OCI-LY3 (cell line): ENCODE measurements around the gene BLM.

ENCODE experiments used
- H2AFZ ChIP-seq: fragments of 200-600, 300-600 bp; shearing (Covaris generic); 2 replicates; pipeline ENCODE4 v1.6.0; 2014; ENCODE audit warnings: antibody characterized with exemption, low read depth, low read length
- H3K27ac ChIP-seq: fragments of 200-600, 300-600 bp; sonication (generic); 2 replicates; pipeline ENCODE4 v1.5.1; 2014; ENCODE audit warnings: mild to moderate bottlenecking, low read length, moderate library complexity, mixed read lengths
- H3K27me3 ChIP-seq: fragments of 200-600, 300-600 bp; sonication (generic); 2 replicates; pipeline ENCODE4 v1.6.1; 2014; ENCODE audit warnings: low read depth, low read length, mixed read lengths
- H3K36me3 ChIP-seq: fragments of 200-600, 300-600 bp; sonication (generic); replicated peaks from 2 replicates; pipeline ENCODE3; 2014; ENCODE audit warnings: low read depth, low read length, mixed read lengths
- H3K4me1 ChIP-seq: fragments of 300-600, 200-600 bp; sonication (generic); 2 replicates; pipeline ENCODE4 v1.6.1; 2014; ENCODE audit warnings: low read length, mixed read lengths
- H3K4me2 ChIP-seq: fragments of 200-600, 300-600 bp; sonication (generic); 2 replicates; pipeline ENCODE4 v1.6.1; 2014; ENCODE audit warnings: low read length, mixed read lengths
- H3K4me3 ChIP-seq: fragments of 300-600, 200-600 bp; sonication (generic); 2 replicates; pipeline ENCODE4 v1.5.1; 2014; ENCODE audit warnings: antibody characterized with exemption, mild to moderate bottlenecking, low read length, moderate library complexity
- H3K79me2 ChIP-seq: fragments of 300-600, 200-600 bp; shearing (Covaris generic); 2 replicates; pipeline ENCODE4 v1.6.1; 2014; ENCODE audit warnings: mild to moderate bottlenecking, low read length, mixed read lengths
- H3K9ac ChIP-seq: fragments of 300-600, 200-600 bp; shearing (Covaris generic); 2 replicates; pipeline ENCODE4 v1.6.0; 2014; ENCODE audit warnings: mild to moderate bottlenecking, low read length, moderate library complexity
- H3K9me3 ChIP-seq: fragments of 200-600, 300-600 bp; shearing (Covaris generic); 2 replicates; pipeline ENCODE4 v1.6.1; 2014; ENCODE audit warnings: low read length, mixed read lengths; ENCODE audit not compliant: insufficient read depth
- H4K20me1 ChIP-seq: fragments of 200-600, 300-600 bp; sonication (generic); 2 replicates; pipeline ENCODE4 v1.6.1; 2016; ENCODE audit warnings: low read length, mixed read lengths; ENCODE audit not compliant: insufficient read depth
- EZH2phosphoT487 ChIP-seq: fragments of 200-600 bp; shearing (Covaris generic); IDR thresholded peaks from 2 replicates; pipeline ENCODE4 v1.6.1; 2018; ENCODE audit warnings: antibody characterized with exemption, mixed run types, low read depth
- TF ChIP-seq, protein P1 (sequence below): fragments of 200-600, 300-600 bp; sonication (generic); IDR thresholded peaks from 2 replicates; pipeline ENCODE4 v1.5.1; 2014; ENCODE audit warnings: antibody characterized with exemption, low read length, low read depth

The BLM gene

DNA sequence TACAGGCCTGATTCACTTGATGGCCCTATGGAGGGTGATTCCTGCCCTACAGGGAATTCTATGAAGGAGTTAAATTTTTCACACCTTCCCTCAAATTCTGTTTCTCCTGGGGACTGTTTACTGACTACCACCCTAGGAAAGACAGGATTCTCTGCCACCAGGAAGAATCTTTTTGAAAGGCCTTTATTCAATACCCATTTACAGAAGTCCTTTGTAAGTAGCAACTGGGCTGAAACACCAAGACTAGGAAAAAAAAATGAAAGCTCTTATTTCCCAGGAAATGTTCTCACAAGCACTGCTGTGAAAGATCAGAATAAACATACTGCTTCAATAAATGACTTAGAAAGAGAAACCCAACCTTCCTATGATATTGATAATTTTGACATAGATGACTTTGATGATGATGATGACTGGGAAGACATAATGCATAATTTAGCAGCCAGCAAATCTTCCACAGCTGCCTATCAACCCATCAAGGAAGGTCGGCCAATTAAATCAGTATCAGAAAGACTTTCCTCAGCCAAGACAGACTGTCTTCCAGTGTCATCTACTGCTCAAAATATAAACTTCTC, 43.6 kb downstream of the BLM start:
- no peak overlapping the region for H3K9ac ChIP-seq
- no peak overlapping the region for H2AFZ ChIP-seq
- H3K4me1 ChIP-seq: 0 out of 2 replicates have a peak, but pooled peaks cover 2% of the 10 kb centered on the region
- no peaks in the 10 kb centered on the region for H4K20me1 ChIP-seq
- TF ChIP-seq EZH2phosphoT487: no peak
- TF ChIP-seq, protein P1, sequence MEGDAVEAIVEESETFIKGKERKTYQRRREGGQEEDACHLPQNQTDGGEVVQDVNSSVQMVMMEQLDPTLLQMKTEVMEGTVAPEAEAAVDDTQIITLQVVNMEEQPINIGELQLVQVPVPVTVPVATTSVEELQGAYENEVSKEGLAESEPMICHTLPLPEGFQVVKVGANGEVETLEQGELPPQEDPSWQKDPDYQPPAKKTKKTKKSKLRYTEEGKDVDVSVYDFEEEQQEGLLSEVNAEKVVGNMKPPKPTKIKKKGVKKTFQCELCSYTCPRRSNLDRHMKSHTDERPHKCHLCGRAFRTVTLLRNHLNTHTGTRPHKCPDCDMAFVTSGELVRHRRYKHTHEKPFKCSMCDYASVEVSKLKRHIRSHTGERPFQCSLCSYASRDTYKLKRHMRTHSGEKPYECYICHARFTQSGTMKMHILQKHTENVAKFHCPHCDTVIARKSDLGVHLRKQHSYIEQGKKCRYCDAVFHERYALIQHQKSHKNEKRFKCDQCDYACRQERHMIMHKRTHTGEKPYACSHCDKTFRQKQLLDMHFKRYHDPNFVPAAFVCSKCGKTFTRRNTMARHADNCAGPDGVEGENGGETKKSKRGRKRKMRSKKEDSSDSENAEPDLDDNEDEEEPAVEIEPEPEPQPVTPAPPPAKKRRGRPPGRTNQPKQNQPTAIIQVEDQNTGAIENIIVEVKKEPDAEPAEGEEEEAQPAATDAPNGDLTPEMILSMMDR: no peak
- H3K4me2 ChIP-seq: no peak overlapping the region
- H3K36me3 ChIP-seq: peaks cover 36% of the 10 kb centered on the region
- no peak overlapping the region for H3K27ac ChIP-seq
- H3K27me3 ChIP-seq: no peaks in the 10 kb centered on the region
- no peaks in the 10 kb centered on the region for H3K79me2 ChIP-seq
- H3K4me3 ChIP-seq: no peak overlapping the region
- H3K9me3 ChIP-seq: no peaks in the 10 kb centered on the region

DNA sequence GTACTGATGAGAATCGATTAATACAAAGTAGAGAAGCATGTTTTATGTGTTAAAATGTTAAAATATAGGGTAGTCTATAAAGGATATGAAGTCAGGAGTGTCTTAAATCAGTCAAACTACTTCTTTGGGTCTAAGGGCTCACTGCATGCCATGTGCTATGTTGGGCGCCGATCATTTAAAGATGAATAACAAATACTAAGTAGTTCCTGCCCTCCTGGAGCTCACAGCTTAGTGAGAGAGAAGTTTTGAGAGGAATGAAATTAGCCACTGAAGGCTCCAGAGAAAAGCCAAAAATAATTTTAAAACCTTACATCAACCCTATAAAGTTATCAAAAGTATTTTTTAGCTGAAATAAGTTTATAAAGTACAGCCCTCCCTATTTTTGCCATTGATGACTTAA, 44.5 kb downstream of the BLM start:
- H3K4me2 ChIP-seq: no peak overlapping the region
- no peaks in the 10 kb centered on the region for H3K9me3 ChIP-seq
- no peaks in the 10 kb centered on the region for H4K20me1 ChIP-seq
- H3K4me3 ChIP-seq: no peak overlapping the region
- H2AFZ ChIP-seq: no peak overlapping the region
- no peak overlapping the region for H3K27ac ChIP-seq
- no peaks in the 10 kb centered on the region for H3K79me2 ChIP-seq
- TF ChIP-seq, protein P1: no peak
- TF ChIP-seq EZH2phosphoT487: no peak
- no peak overlapping the region for H3K9ac ChIP-seq
- no peaks in the 10 kb centered on the region for H3K27me3 ChIP-seq
- 0 out of 2 replicates have a peak, but pooled peaks cover 2% of the 10 kb centered on the region for H3K4me1 ChIP-seq
- H3K36me3 ChIP-seq: peaks cover 39% of the 10 kb centered on the region

DNA sequence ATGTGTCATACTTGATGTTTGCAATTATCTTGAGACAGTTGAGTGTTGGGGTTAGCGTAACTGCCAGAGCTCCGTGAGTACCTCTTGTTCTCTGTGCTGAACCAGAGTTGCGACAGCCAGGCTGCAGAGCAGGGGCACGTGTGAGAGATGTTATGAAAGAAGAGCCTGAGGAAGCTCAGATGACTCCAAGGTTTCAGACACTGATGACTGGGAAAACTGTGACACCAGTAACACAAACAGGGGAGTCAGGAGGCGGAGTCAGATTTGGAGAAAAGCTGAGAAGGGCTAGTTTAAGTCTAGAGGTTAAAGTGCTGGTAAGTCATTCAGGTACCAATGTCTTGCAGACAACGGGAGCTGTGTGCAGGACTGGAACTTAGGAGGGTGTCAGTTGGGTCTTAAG, 45.0 kb downstream of the BLM start:
- Histone ChIP-seq H3K79me2 (no peaks in the 10 kb centered on the region), H3K27me3 (no peaks in the 10 kb centered on the region), H3K9ac (no peak overlapping the region), H3K36me3 (peaks cover 41% of the 10 kb centered on the region), H3K4me3 (no peak overlapping the region), H3K27ac (no peak overlapping the region), H4K20me1 (no peaks in the 10 kb centered on the region), H3K4me2 (no peak overlapping the region), H3K9me3 (no peaks in the 10 kb centered on the region), H3K4me1 (0 out of 2 replicates have a peak, but pooled peaks cover 2% of the 10 kb centered on the region), H2AFZ (no peak overlapping the region)
- TF ChIP-seq EZH2phosphoT487: no peak
- TF ChIP-seq, protein P1: no peak

DNA sequence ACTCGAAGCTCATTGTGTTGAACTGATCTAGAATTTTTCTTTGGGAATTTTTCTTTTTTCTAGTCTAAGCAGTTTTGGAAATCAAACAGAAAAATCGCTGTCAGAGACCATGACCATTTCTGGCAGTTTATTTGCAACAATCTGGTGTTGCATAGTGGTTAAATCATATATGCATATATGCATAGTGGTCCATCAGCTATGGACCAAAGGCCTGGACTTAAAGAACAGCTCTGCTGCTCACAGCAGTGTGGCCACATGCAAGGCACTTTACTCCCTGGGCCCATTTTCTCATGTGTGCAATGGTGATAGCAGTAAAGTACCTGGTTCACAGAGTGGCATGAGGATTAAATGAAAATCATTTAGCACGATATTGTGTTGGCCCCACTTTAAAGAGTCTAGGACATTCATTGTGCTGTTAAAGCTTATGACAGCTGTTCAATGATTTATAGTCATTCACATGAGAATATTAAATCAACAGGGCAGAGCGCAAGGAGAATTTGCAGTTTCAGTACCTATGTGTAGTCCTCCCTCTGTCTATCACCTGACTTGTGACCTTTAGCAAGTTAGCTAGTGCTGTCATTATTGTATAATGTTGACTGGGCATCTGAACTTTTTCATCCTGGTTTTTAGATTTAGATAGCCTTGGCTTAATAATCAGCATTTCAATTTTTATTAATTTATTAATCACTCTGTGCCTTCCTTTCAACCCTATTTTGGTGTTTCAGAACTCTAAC, 46.4 kb downstream of the BLM start:
- Histone ChIP-seq H3K9me3 (no peaks in the 10 kb centered on the region), H3K79me2 (no peaks in the 10 kb centered on the region)

More for the DNA sequence above, 46.4 kb downstream of the BLM start:
- H3K27ac ChIP-seq: no peak overlapping the region
- no peak overlapping the region for H3K4me3 ChIP-seq
- 0 out of 2 replicates have a peak, but pooled peaks cover under 1% of the 10 kb centered on the region for H3K4me1 ChIP-seq
- no peak overlapping the region for H3K4me2 ChIP-seq
- peaks cover 50% of the 10 kb centered on the region for H3K36me3 ChIP-seq
- no peak overlapping the region for H2AFZ ChIP-seq
- no peaks in the 10 kb centered on the region for H4K20me1 ChIP-seq
- no peak overlapping the region for H3K9ac ChIP-seq
- no peak for TF ChIP-seq EZH2phosphoT487
- TF ChIP-seq, protein P1: no peak
- no peaks in the 10 kb centered on the region for H3K27me3 ChIP-seq
